Heart left ventricle (tissue), 16 donors: Measurements from ENCODE around the gene GSG1L. TPM values are rescaled to one million over a fixed set of nuclear protein-coding genes. Genes with fewer than 3 reads are reported as not detected.

Source experiments
- ATAC-seq, 4 donors: fragments of 200-7000 bp; cut with Tn5 transposase; one replicate each; pipeline ENCODE4 v1.9.1; 2020 to 2022; ENCODE audit warnings: moderate library complexity in 4 of 4, mild to moderate bottlenecking in 3 of 4, moderate number of reproducible peaks in 1 of 4
- DNase-seq, 5 donors: peaks; one replicate each; pipeline ENCODE4 v3.0.0-alpha.2; 2020
- H3K27ac ChIP-seq, 12 donors: fragments of 200-600 bp; sonication (generic) in 4 of 12; one replicate each; pipeline versions ENCODE4 v1.5.0 to v1.8.0; 2016 to 2022; ENCODE audit warnings: mild to moderate bottlenecking in 2 of 12
- H3K27me3 ChIP-seq, 9 donors: fragments of 200-600 bp; sonication (generic) in 2 of 9; one replicate each; pipeline versions ENCODE4 v1.5.1 to v1.8.0; 2016 to 2022; ENCODE audit warnings: mild to moderate bottlenecking in 3 of 9
- H3K36me3 ChIP-seq, 9 donors: fragments of 200-600 bp; sonication (generic) in 2 of 9; one replicate each; pipeline versions ENCODE4 v1.5.0 to v1.8.0; 2018 to 2022; ENCODE audit warnings: mild to moderate bottlenecking in 2 of 9
- H3K4me1 ChIP-seq, 12 donors: fragments of 200-600 bp; sonication (generic) in 4 of 12; one replicate each; pipeline versions ENCODE4 v1.5.0 to v1.8.0; 2016 to 2022; ENCODE audit warnings: mild to moderate bottlenecking in 3 of 12
- H3K4me3 ChIP-seq, 12 donors: fragments of 200-600 bp; sonication (generic) in 4 of 12; one replicate each; pipeline versions ENCODE4 v1.5.0 to v1.8.0; 2017 to 2022; ENCODE audit warnings: mild to moderate bottlenecking in 9 of 12, moderate library complexity in 4 of 12
- H3K9me3 ChIP-seq, 12 donors: fragments of 200-600 bp; sonication (generic) in 4 of 12; one replicate each; pipeline versions ENCODE4 v1.5.0 to v1.8.0; 2016 to 2022; ENCODE audit warnings: mild to moderate bottlenecking in 1 of 12
- POLR2A ChIP-seq, 2 donors: fragments of 450-650 bp; IDR thresholded peaks; one replicate each; pipeline ENCODE4 v1.6.1; 2017; ENCODE audit warnings: antibody characterized with exemption in 2 of 2, mild to moderate bottlenecking in 2 of 2, moderate library complexity in 2 of 2
- WGBS, 4 donors: extraction: QIAGEN DNeasy Blood & Tissue Kit in 2 of 4; methylation state at CpG; one replicate each; pipeline versions ENCODE4 v1.1.5 to v1.1.7; 2013 to 2018; 5-methylcytosine and 5-hydroxymethylcytosine counted together
- intact Hi-C, 10 donors: fragments of 100-400 bp; cut with DNase I; formaldehyde crosslinking; loops; one replicate each; pipeline versions ENCODE4 v1.11.1 to v1.14.2; 2022
- polyA plus RNA-seq, 2 donors: library from polyadenylated mRNA; stranded (reverse); fragments of 200-250 nt; gene quantifications; one replicate each; pipeline ENCODE4 v1.2.3, GENCODE V29; 2013
- total RNA-seq, 9 donors: library from RNA; depleted of rRNA in 2 of 9; stranded (reverse); fragments of >200 nt in 2 of 9; fragmentation: NEBNext Ultra II Directional in 3 of 9; extraction: Animal tissue kit (Norgen Biotek cat#: 25700) in 3 of 9; gene quantifications; one replicate each; pipeline versions ENCODE4 v1.1.0 to v1.2.4, GENCODE V29; 2016 to 2023
- TF ChIP-seq, protein P1 (sequence below), 12 donors: fragments of 200-600 bp; sonication (generic) in 4 of 12; IDR thresholded peaks; one replicate each; pipeline versions ENCODE4 v1.5.0 to v1.8.0; 2018 to 2022; ENCODE audit warnings: antibody characterized with exemption in 12 of 12, mild to moderate bottlenecking in 5 of 12
- donor health status: ischemic (EF 13 %, LVEDD 7.1; RV severe dilation, severe dysfunction).
- donor health status: healthy with polysubstance abuse.
- donor health status: DM: no; HTN: yes; CAD: no.
- donor health status: DM: no; HTN: no; CAD: no.
- donor health status: ischemic (EF 25% LVEDD 6.9; RV normal size, moderate dysfunction).
- donor health status: ischemic (EF 25% LVEDD 5.7; RV mildly dilated, moderate dysfunction).
- donor health status: healthy.
- donor health status: DM: yes; HTN: yes; CAD: no.
- donor health status: ischemic (EF 35%, LVEDD 5.7; RV mildly dilated, moderate dysfunction).
- donor health status: nonischemic (EF 11% LVEDD 7.7; RV severe dilation, severe dysfunction).
- donor health status: DM: yes; HTN: yes; CAD: no.
- donor health status: PGD.
- donor health status: ischemic (EF 29% LVEDD 5.4; RV normal size, mild dysfunction).
- donor health status: nonischemic (EF 23%, LVEDD 6.1; RV moderate dilation, normal function).

The GSG1L gene
- total and polyA plus RNA-seq, 11 donors = 0.11 to 8.7 (median 1.8) TPM; not detected in 4

DNA sequence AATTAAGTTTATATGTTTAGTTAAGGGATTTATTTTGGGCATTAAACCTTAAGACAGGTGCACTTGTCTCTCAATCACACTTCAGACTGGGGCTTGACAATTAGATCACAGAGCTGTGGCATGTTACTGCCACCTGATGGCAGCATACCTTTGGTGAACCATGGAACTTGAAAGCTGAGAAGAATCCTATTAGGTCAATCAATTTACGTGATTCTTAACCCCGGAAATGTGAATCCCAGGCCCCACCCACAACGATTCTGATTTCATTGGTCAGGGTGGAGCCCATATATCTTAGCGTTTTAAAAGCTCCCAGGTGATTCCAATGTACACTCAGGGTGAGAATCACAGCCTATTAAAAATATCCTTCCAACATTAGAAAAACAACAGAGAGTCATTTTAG, 91.0 kb downstream of the GSG1L start:
- peaks cover 0 to 13% (median 0%) of the 10 kb centered on the region in 12 donors for H3K9me3 ChIP-seq
- intact Hi-C loops = loop anchor here in 7 of 10 donors (2.0 to 10.0 kb wide), 7 partner anchors 72 to 328 kb away; partner anchors contain the start of gene GSG1L (in 1 of the 7)
- ATAC-seq = peak in 3 of 4 donors; percentile 51 to 69 (median 61)
- 0 to 2% (median 1%) methylated on average over 4 of the region's 4 CpGs for WGBS, 4 donors
- H3K27me3 ChIP-seq = no peaks in the 10 kb centered on the region
- no peak overlapping the region for H3K27ac ChIP-seq
- peaks cover 0 to 2% (median 0%) of the 10 kb centered on the region in 12 donors for H3K4me1 ChIP-seq
- no peaks in the 10 kb centered on the region for H3K36me3 ChIP-seq
- DNase-seq = peak in 1 of 5 donors; percentile 37
- TF ChIP-seq, protein P1, sequence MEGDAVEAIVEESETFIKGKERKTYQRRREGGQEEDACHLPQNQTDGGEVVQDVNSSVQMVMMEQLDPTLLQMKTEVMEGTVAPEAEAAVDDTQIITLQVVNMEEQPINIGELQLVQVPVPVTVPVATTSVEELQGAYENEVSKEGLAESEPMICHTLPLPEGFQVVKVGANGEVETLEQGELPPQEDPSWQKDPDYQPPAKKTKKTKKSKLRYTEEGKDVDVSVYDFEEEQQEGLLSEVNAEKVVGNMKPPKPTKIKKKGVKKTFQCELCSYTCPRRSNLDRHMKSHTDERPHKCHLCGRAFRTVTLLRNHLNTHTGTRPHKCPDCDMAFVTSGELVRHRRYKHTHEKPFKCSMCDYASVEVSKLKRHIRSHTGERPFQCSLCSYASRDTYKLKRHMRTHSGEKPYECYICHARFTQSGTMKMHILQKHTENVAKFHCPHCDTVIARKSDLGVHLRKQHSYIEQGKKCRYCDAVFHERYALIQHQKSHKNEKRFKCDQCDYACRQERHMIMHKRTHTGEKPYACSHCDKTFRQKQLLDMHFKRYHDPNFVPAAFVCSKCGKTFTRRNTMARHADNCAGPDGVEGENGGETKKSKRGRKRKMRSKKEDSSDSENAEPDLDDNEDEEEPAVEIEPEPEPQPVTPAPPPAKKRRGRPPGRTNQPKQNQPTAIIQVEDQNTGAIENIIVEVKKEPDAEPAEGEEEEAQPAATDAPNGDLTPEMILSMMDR (IDR thresholded peaks at IDR 0.05) = peak in 11 of 12 donors; percentile 31 to 61 (median 50)
- TF ChIP-seq POLR2A (IDR thresholded peaks at IDR 0.05) = no peak
- H3K4me3 ChIP-seq = no peak overlapping the region

DNA sequence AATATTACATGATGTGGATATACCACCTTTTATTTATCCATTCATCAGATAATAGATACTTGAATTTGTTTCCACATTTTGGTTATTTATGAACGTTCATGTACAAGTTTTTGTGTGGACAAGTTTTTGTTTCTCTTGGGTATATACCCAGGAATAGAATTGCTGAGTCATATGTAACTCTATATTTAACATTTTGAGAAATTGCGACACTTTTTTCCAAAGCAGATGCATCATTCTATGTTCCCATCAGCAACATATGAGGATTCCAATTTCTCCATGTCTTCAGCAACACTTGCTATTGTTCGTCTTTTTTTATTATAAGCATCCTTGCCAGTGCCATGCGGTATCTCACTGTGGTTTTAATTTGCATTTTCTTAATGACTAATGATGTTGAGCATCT, 93.9 kb downstream of the GSG1L start:
- WGBS, 4 donors = 45 to 75% (median 71%) methylated on average over 4 of the region's 4 CpGs
- no peaks in the 10 kb centered on the region for H3K36me3 ChIP-seq
- peaks cover 0 to 13% (median 0%) of the 10 kb centered on the region in 12 donors for H3K9me3 ChIP-seq
- H3K4me3 ChIP-seq = no peak overlapping the region
- ATAC-seq (no peak), DNase-seq (no peak)
- no peak overlapping the region for H3K27ac ChIP-seq
- intact Hi-C loops = no loop called here
- TF ChIP-seq, protein P1 (IDR thresholded peaks at IDR 0.05) = no peak
- no peak for TF ChIP-seq POLR2A (IDR thresholded peaks at IDR 0.05)
- H3K4me1 ChIP-seq = no peaks in the 10 kb centered on the region
- H3K27me3 ChIP-seq = no peaks in the 10 kb centered on the region

DNA sequence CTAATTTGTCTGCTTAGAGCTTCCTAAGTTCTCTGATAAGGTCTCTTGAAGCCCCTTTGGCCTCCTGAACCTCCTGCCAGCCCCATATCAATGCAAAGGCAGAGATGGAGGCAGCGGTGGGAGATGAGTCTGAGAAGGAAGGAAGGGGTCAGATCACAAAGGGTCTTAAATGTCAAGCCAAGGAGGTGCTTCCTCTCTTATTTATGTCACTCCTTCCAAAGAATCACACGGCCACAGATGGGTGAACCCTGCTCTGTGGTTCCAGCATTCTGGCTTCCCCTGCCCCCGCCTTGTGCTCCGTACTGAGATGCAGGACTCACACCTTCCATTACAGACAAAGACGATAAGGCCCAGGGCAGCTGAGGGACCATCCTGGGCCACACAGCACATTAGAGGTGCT, 96.3 kb downstream of the GSG1L start:
- TF ChIP-seq, protein P1 (IDR thresholded peaks at IDR 0.05) = no peak
- TF ChIP-seq POLR2A (IDR thresholded peaks at IDR 0.05) = no peak
- no peak overlapping the region for H3K4me3 ChIP-seq

DNA sequence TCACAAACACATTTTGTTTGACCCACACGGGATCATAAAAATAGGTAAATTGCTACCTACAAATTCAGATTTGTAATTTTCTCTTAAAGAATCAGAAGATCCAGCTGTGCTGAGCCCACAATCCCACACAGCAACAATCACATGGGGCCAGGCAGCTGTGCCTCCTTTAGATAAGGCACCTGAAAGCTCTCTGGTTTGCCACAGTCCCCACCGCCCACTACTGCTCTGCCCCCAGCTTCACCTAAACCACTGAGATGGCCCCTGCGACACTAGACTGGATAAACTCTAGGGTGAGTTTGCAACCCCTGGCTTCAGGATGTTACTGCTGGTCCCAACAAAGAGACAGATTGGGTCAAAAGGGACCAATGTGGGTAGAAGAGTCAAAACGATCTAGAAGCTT, 96.8 kb downstream of the GSG1L start:
- TF ChIP-seq, protein P1 (IDR thresholded peaks at IDR 0.05) = no peak
- TF ChIP-seq POLR2A (IDR thresholded peaks at IDR 0.05) = no peak
- Histone ChIP-seq H3K4me3 (no peak overlapping the region), H3K36me3 (no peaks in the 10 kb centered on the region), H3K4me1 (no peaks in the 10 kb centered on the region), H3K27ac (no peak overlapping the region), H3K27me3 (no peaks in the 10 kb centered on the region), H3K9me3 (peaks cover 0 to 16% (median 0%) of the 10 kb centered on the region in 12 donors)
- DNase-seq (no peak), ATAC-seq (no peak)
- WGBS, 4 donors = 77 to 83% (median 80%) methylated on average over 4 of the region's 4 CpGs
- intact Hi-C loops = no loop called here

More for the DNA sequence above, 96.3 kb downstream of the GSG1L start:
- no peaks in the 10 kb centered on the region for H3K4me1 ChIP-seq
- WGBS, 4 donors = 68 to 84% (median 78%) methylated on average over 5 of the region's 5 CpGs
- H3K9me3 ChIP-seq = peaks cover 0 to 16% (median 0%) of the 10 kb centered on the region in 12 donors
- no peak for ATAC-seq
- H3K36me3 ChIP-seq = no peaks in the 10 kb centered on the region
- no peak for DNase-seq
- H3K27me3 ChIP-seq = no peaks in the 10 kb centered on the region
- H3K27ac ChIP-seq = no peak overlapping the region
- intact Hi-C loops = no loop called here
